Neuronal stem cell (in vitro differentiated cells): Measurements from ENCODE around the gene C9orf78.

ENCODE experiments used
- DNase-seq: peaks from one replicate; pipeline ENCODE4 v3.0.0-alpha.2; 2013; ENCODE audit warnings: low spot score
- H2AFZ ChIP-seq: one replicate; pipeline ENCODE4 v1.6.1; 2013; ENCODE audit warnings: mild to moderate bottlenecking, low read length, inconsistent platforms
- H2AK5ac ChIP-seq: 2 replicates; pipeline ENCODE4 v1.6.1; 2013; ENCODE audit warnings: low read depth, mild to moderate bottlenecking, inconsistent platforms, low read length, moderate library complexity, mixed read lengths
- H2BK120ac ChIP-seq: 2 replicates; pipeline ENCODE4 v1.6.1; 2013; ENCODE audit warnings: low read depth, mild to moderate bottlenecking, inconsistent platforms, low read length, moderate library complexity, mixed read lengths
- H2BK12ac ChIP-seq: one replicate; pipeline ENCODE4 v1.6.1; 2013; ENCODE audit warnings: low read length, inconsistent platforms
- H2BK15ac ChIP-seq: 2 replicates; pipeline ENCODE4 v1.6.1; 2013; ENCODE audit warnings: mild to moderate bottlenecking, low read length, inconsistent platforms, mixed read lengths
- H2BK5ac ChIP-seq: one replicate; pipeline ENCODE4 v1.6.1; 2013; ENCODE audit warnings: inconsistent platforms, mild to moderate bottlenecking, low read length, moderate library complexity
- H3K14ac ChIP-seq: one replicate; pipeline ENCODE4 v1.6.1; 2013; ENCODE audit warnings: low read length, inconsistent platforms
- H3K18ac ChIP-seq: 2 replicates; pipeline ENCODE4 v1.6.1; 2013; ENCODE audit warnings: low read length, inconsistent platforms
- H3K23ac ChIP-seq: 2 replicates; pipeline ENCODE4 v1.6.1; 2013; ENCODE audit warnings: low read depth, mild to moderate bottlenecking, mixed read lengths, low read length, inconsistent platforms; ENCODE audit not compliant: poor library complexity
- H3K27ac ChIP-seq: replicated peaks from 3 replicates; pipeline ENCODE4 v1.5.1; 2013; ENCODE audit warnings: low read length, inconsistent platforms
- H3K27me3 ChIP-seq, 3 experiments: 2 replicates each; pipeline ENCODE4 v1.6.1; 2013; ENCODE audit warnings: low read length in 3 of 3, mild to moderate bottlenecking in 2 of 3, inconsistent platforms in 1 of 3, low read depth in 1 of 3, mixed read lengths in 1 of 3, moderate library complexity in 1 of 3; ENCODE audit not compliant: control insufficient read depth in 3 of 3, insufficient read depth in 3 of 3
- H3K36me3 ChIP-seq, 2 donors: replicated peaks in 1 of 2; 2 replicates each; pipeline ENCODE4 v1.6.1; 2013; ENCODE audit warnings: low read length in 2 of 2; ENCODE audit not compliant: control insufficient read depth in 2 of 2, insufficient read depth in 2 of 2
- H3K4ac ChIP-seq: 2 replicates; pipeline ENCODE4 v1.6.1; 2013; ENCODE audit warnings: inconsistent platforms, mild to moderate bottlenecking, low read length, moderate library complexity
- H3K4me1 ChIP-seq, 2 donors: 1 replicate in 1 of 2; 2 replicates in 1 of 2; pipeline ENCODE4 v1.6.1; 2013; ENCODE audit warnings: low read length in 2 of 2, low read depth in 1 of 2; ENCODE audit not compliant: control insufficient read depth in 2 of 2, insufficient read depth in 1 of 2
- H3K4me2 ChIP-seq: one replicate; pipeline ENCODE4 v1.6.1; 2013; ENCODE audit warnings: mild to moderate bottlenecking, low read length, inconsistent platforms; ENCODE audit not compliant: insufficient read depth, poor library complexity, severe bottlenecking
- H3K4me3 ChIP-seq, 2 donors: 2 replicates each; pipeline ENCODE4 v1.5.1; 2013; ENCODE audit warnings: low read length in 2 of 2, mild to moderate bottlenecking in 2 of 2, inconsistent platforms in 1 of 2, moderate library complexity in 1 of 2
- H3K79me1 ChIP-seq: one replicate; pipeline ENCODE4 v1.6.1; 2013; ENCODE audit warnings: low read depth, mild to moderate bottlenecking, inconsistent platforms, low read length, moderate library complexity
- H3K9ac ChIP-seq: one replicate; pipeline ENCODE4 v1.6.1; 2013; ENCODE audit warnings: mild to moderate bottlenecking, low read depth, low read length, inconsistent platforms; ENCODE audit not compliant: poor library complexity
- H3K9me3 ChIP-seq, 2 donors: replicated peaks in 1 of 2; 2 replicates each; pipeline versions ENCODE3 to v1.6.1; 2013; ENCODE audit warnings: low read length in 2 of 2, mild to moderate bottlenecking in 2 of 2, inconsistent platforms in 1 of 2, low read depth in 1 of 2, mixed read lengths in 1 of 2, moderate library complexity in 1 of 2; ENCODE audit not compliant: control insufficient read depth in 2 of 2, insufficient read depth in 1 of 2
- H4K8ac ChIP-seq: one replicate; pipeline ENCODE4 v1.6.1; 2013; ENCODE audit warnings: low read depth, mild to moderate bottlenecking, inconsistent platforms, low read length, moderate library complexity
- H4K91ac ChIP-seq: one replicate; pipeline ENCODE4 v1.6.1; 2013; ENCODE audit warnings: low read length, low read depth, mild to moderate bottlenecking, inconsistent platforms; ENCODE audit not compliant: poor library complexity
- WGBS, 2 donors: extraction: QIAGEN DNeasy Blood & Tissue Kit; methylation state at CpG; one replicate each; pipeline ENCODE4 v1.1.7; 2013; ENCODE audit warnings: missing lambda C conversion rate in 2 of 2, mixed read lengths in 1 of 2; ENCODE audit not compliant: insufficient read length in 2 of 2, insufficient replicate concordance in 1 of 2; ENCODE audit errors: extremely low coverage in 2 of 2; 5-methylcytosine and 5-hydroxymethylcytosine counted together

Gene C9orf78

GRCh38 chr9:129810788-129811187 is 24.3 kb downstream of the C9orf78 start:
- Histone ChIP-seq H3K79me1 (peaks cover 3% of the 10 kb centered on the region), H3K18ac (no peak overlapping the region), H3K4me2 (no peak overlapping the region), H2AK5ac (no peak overlapping the region), H3K14ac (no peak overlapping the region), H2AFZ (no peak overlapping the region), H3K27me3 (no peaks in the 10 kb centered on the region), H3K36me3 (peaks cover 31 to 87% of the 10 kb centered on the region in 2 donors), H3K27ac (no peak overlapping the region), H2BK12ac (no peak overlapping the region), H3K9ac (no peak overlapping the region), H2BK120ac (no peak overlapping the region), H3K4me1 (no peaks in the 10 kb centered on the region), H3K4ac (no peak overlapping the region), H3K9me3 (no peaks in the 10 kb centered on the region), H4K91ac (no peak overlapping the region), H2BK15ac (no peak overlapping the region), H2BK5ac (no peak overlapping the region), H4K8ac (no peak overlapping the region), H3K23ac (no peak overlapping the region), H3K4me3 (no peak overlapping the region)
- DNase-seq: no peak
- no CpG with 5 or more reads among the region's 6 CpGs for WGBS, 2 donors

GRCh38 chr9:129810116-129810515 is 25.0 kb downstream of the C9orf78 start:
- H3K9me3 ChIP-seq: no peaks in the 10 kb centered on the region
- no peak overlapping the region for H3K4me3 ChIP-seq
- no peak overlapping the region for H2BK5ac ChIP-seq
- no peak overlapping the region for H3K18ac ChIP-seq
- no peak overlapping the region for H4K91ac ChIP-seq
- H3K27ac ChIP-seq: no peak overlapping the region
- no peak overlapping the region for H3K4ac ChIP-seq
- peaks cover 26 to 86% of the 10 kb centered on the region in 2 donors for H3K36me3 ChIP-seq
- no peak overlapping the region for H2BK120ac ChIP-seq
- no peak overlapping the region for H3K23ac ChIP-seq
- no CpG with 5 or more reads among the region's 11 CpGs for WGBS, 2 donors
- H2AK5ac ChIP-seq: no peak overlapping the region
- H3K4me1 ChIP-seq: no peaks in the 10 kb centered on the region
- H2BK12ac ChIP-seq: no peak overlapping the region
- no peak overlapping the region for H3K4me2 ChIP-seq
- H3K27me3 ChIP-seq: no peaks in the 10 kb centered on the region
- no peak overlapping the region for H3K9ac ChIP-seq
- no peak overlapping the region for H2AFZ ChIP-seq
- DNase-seq: no peak
- H3K14ac ChIP-seq: no peak overlapping the region
- H2BK15ac ChIP-seq: no peak overlapping the region
- H4K8ac ChIP-seq: no peak overlapping the region
- H3K79me1 ChIP-seq: peaks cover under 1% of the 10 kb centered on the region

GRCh38 chr9:129809346-129809745 is 25.7 kb downstream of the C9orf78 start:
- H3K14ac ChIP-seq: no peak overlapping the region
- H2AK5ac ChIP-seq: no peak overlapping the region
- H2BK15ac ChIP-seq: no peak overlapping the region
- no peak overlapping the region for H2BK12ac ChIP-seq
- no peak overlapping the region for H3K18ac ChIP-seq
- no CpG with 5 or more reads among the region's 11 CpGs for WGBS, 2 donors
- H3K4ac ChIP-seq: no peak overlapping the region
- peaks cover 1% of the 10 kb centered on the region for H3K79me1 ChIP-seq
- no peak overlapping the region for H3K27ac ChIP-seq
- H3K36me3 ChIP-seq: peaks cover 23 to 81% of the 10 kb centered on the region in 2 donors
- H2AFZ ChIP-seq: no peak overlapping the region
- H2BK120ac ChIP-seq: no peak overlapping the region
- no peak for DNase-seq
- H3K4me2 ChIP-seq: no peak overlapping the region
- H3K4me1 ChIP-seq: no peaks in the 10 kb centered on the region
- H3K27me3 ChIP-seq: no peaks in the 10 kb centered on the region
- no peak overlapping the region for H4K8ac ChIP-seq
- H3K23ac ChIP-seq: no peak overlapping the region
- no peak overlapping the region for H2BK5ac ChIP-seq
- no peak overlapping the region for H4K91ac ChIP-seq
- H3K9me3 ChIP-seq: no peaks in the 10 kb centered on the region
- no peak overlapping the region for H3K9ac ChIP-seq
- H3K4me3 ChIP-seq: no peak overlapping the region

GRCh38 chr9:129806061-129806460 is 29.0 kb downstream of the C9orf78 start:
- H2BK15ac ChIP-seq: no peak overlapping the region
- no peak overlapping the region for H4K8ac ChIP-seq
- H2AFZ ChIP-seq: no peak overlapping the region
- H4K91ac ChIP-seq: no peak overlapping the region
- no CpG with 5 or more reads among the region's 4 CpGs for WGBS, 2 donors
- no peak overlapping the region for H3K4ac ChIP-seq
- peaks cover 14 to 51% of the 10 kb centered on the region in 2 donors for H3K36me3 ChIP-seq
- no peak overlapping the region for H2BK5ac ChIP-seq
- H3K79me1 ChIP-seq: peaks cover 7% of the 10 kb centered on the region
- H3K4me1 ChIP-seq: peaks cover 3% of the 10 kb centered on the region in 2 donors
- H2AK5ac ChIP-seq: no peak overlapping the region
- H3K9me3 ChIP-seq: no peaks in the 10 kb centered on the region
- no peak overlapping the region for H3K4me2 ChIP-seq
- H2BK12ac ChIP-seq: no peak overlapping the region
- no peak overlapping the region for H3K14ac ChIP-seq
- no peak overlapping the region for H2BK120ac ChIP-seq
- no peak for DNase-seq
- H3K27ac ChIP-seq: no peak overlapping the region
- no peaks in the 10 kb centered on the region for H3K27me3 ChIP-seq
- H3K23ac ChIP-seq: no peak overlapping the region
- H3K4me3 ChIP-seq: no peak overlapping the region
- no peak overlapping the region for H3K18ac ChIP-seq
- no peak overlapping the region for H3K9ac ChIP-seq
